Sigmoid colon (tissue), 4 donors: ENCODE results near the gene LMAN2.

Experiments
- CTCF ChIP-seq, 4 experiments: fragments of 450-650 bp in 3 of 4; fragments of 200-600 bp in 1 of 4; IDR thresholded peaks; one replicate each; pipeline ENCODE4 v1.5.1; 2016 to 2019; ENCODE audit warnings: antibody characterized with exemption in 4 of 4, mild to moderate bottlenecking in 3 of 4, moderate library complexity in 2 of 4
- EP300 ChIP-seq, 4 donors: sonication (generic); formaldehyde crosslinking; IDR thresholded peaks; one replicate each; pipeline ENCODE4 v1.6.1; 2017; ENCODE audit warnings: antibody characterized with exemption in 4 of 4
- POLR2A ChIP-seq, 2 donors: fragments of 450-650 bp; IDR thresholded peaks; one replicate each; pipeline ENCODE4 v1.6.1; 2016; ENCODE audit warnings: antibody characterized with exemption in 2 of 2, mild to moderate bottlenecking in 2 of 2, moderate library complexity in 2 of 2
- POLR2AphosphoS5 ChIP-seq, 4 donors: sonication (generic); formaldehyde crosslinking; IDR thresholded peaks; one replicate each; pipeline ENCODE4 v1.6.1; 2017; ENCODE audit warnings: antibody characterized with exemption in 4 of 4

DNA sequence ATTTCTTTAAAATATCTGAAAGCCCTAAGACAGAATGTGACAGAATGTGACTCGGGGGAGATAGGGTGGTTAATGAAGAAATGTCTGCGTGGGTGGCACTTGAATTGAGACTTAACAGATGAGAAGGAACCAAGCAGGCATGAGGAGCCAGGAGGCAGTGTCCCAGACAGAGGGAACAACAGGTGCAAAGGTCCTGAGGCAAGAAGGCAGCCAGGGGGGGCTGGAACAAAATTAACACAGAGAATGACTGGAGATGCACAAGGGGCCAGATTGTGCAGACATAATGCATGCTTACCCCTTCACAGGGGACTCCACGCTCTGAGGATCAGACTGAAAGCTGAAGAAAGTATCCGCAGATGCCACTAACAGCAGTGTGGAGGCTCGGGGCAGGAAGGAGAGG, 1.7 kb downstream of the LMAN2 start:
- TF ChIP-seq CTCF (IDR thresholded peaks at IDR 0.05) = no peak
- no peak for TF ChIP-seq POLR2A (IDR thresholded peaks at IDR 0.05)
- TF ChIP-seq POLR2AphosphoS5 (IDR thresholded peaks at IDR 0.05) = no peak
- no peak for TF ChIP-seq EP300 (IDR thresholded peaks at IDR 0.05)
